Heart left ventricle (tissue), 16 donors: ENCODE results near the gene UNC13C. TPM values are rescaled to one million over a fixed set of nuclear protein-coding genes. Genes with fewer than 3 reads are reported as not detected.
A peak's percentile ranks its signal among the peaks of the same experiment; 100 is the strongest.

ENCODE experiments used
- ATAC-seq, 4 donors: fragments of 200-7000 bp; cut with Tn5 transposase; one replicate each; pipeline ENCODE4 v1.9.1; 2020 to 2022; ENCODE audit warnings: moderate library complexity in 4 of 4, mild to moderate bottlenecking in 3 of 4, moderate number of reproducible peaks in 1 of 4
- DNase-seq, 5 donors: peaks; one replicate each; pipeline ENCODE4 v3.0.0-alpha.2; 2020
- H3K27ac ChIP-seq, 12 donors: fragments of 200-600 bp; sonication (generic) in 4 of 12; one replicate each; pipeline versions ENCODE4 v1.5.0 to v1.8.0; 2016 to 2022; ENCODE audit warnings: mild to moderate bottlenecking in 2 of 12
- H3K27me3 ChIP-seq, 9 donors: fragments of 200-600 bp; sonication (generic) in 2 of 9; one replicate each; pipeline versions ENCODE4 v1.5.1 to v1.8.0; 2016 to 2022; ENCODE audit warnings: mild to moderate bottlenecking in 3 of 9
- H3K36me3 ChIP-seq, 9 donors: fragments of 200-600 bp; sonication (generic) in 2 of 9; one replicate each; pipeline versions ENCODE4 v1.5.0 to v1.8.0; 2018 to 2022; ENCODE audit warnings: mild to moderate bottlenecking in 2 of 9
- H3K4me1 ChIP-seq, 12 donors: fragments of 200-600 bp; sonication (generic) in 4 of 12; one replicate each; pipeline versions ENCODE4 v1.5.0 to v1.8.0; 2016 to 2022; ENCODE audit warnings: mild to moderate bottlenecking in 3 of 12
- H3K4me3 ChIP-seq, 12 donors: fragments of 200-600 bp; sonication (generic) in 4 of 12; one replicate each; pipeline versions ENCODE4 v1.5.0 to v1.8.0; 2017 to 2022; ENCODE audit warnings: mild to moderate bottlenecking in 9 of 12, moderate library complexity in 4 of 12
- H3K9me3 ChIP-seq, 12 donors: fragments of 200-600 bp; sonication (generic) in 4 of 12; one replicate each; pipeline versions ENCODE4 v1.5.0 to v1.8.0; 2016 to 2022; ENCODE audit warnings: mild to moderate bottlenecking in 1 of 12
- CTCF ChIP-seq, 12 donors: fragments of 200-600 bp; sonication (generic) in 4 of 12; IDR thresholded peaks; one replicate each; pipeline versions ENCODE4 v1.5.0 to v1.8.0; 2018 to 2022; ENCODE audit warnings: antibody characterized with exemption in 12 of 12, mild to moderate bottlenecking in 5 of 12
- POLR2A ChIP-seq, 2 donors: fragments of 450-650 bp; IDR thresholded peaks; one replicate each; pipeline ENCODE4 v1.6.1; 2017; ENCODE audit warnings: antibody characterized with exemption in 2 of 2, mild to moderate bottlenecking in 2 of 2, moderate library complexity in 2 of 2
- WGBS, 4 donors: extraction: QIAGEN DNeasy Blood & Tissue Kit in 2 of 4; methylation state at CpG; one replicate each; pipeline versions ENCODE4 v1.1.5 to v1.1.7; 2013 to 2018; 5-methylcytosine and 5-hydroxymethylcytosine counted together
- intact Hi-C, 10 donors: fragments of 100-400 bp; cut with DNase I; formaldehyde crosslinking; loops; one replicate each; pipeline versions ENCODE4 v1.11.1 to v1.14.2; 2022
- polyA plus RNA-seq, 2 donors: library from polyadenylated mRNA; stranded (reverse); fragments of 200-250 nt; gene quantifications; one replicate each; pipeline ENCODE4 v1.2.3, GENCODE V29; 2013
- total RNA-seq, 9 donors: library from RNA; depleted of rRNA in 2 of 9; stranded (reverse); fragments of >200 nt in 2 of 9; fragmentation: NEBNext Ultra II Directional in 3 of 9; extraction: Animal tissue kit (Norgen Biotek cat#: 25700) in 3 of 9; gene quantifications; one replicate each; pipeline versions ENCODE4 v1.1.0 to v1.2.4, GENCODE V29; 2016 to 2023
- donor health status: ischemic (EF 13 %, LVEDD 7.1; RV severe dilation, severe dysfunction).
- donor health status: healthy with polysubstance abuse.
- donor health status: DM: no; HTN: yes; CAD: no.
- donor health status: DM: no; HTN: no; CAD: no.
- donor health status: ischemic (EF 25% LVEDD 6.9; RV normal size, moderate dysfunction).
- donor health status: ischemic (EF 25% LVEDD 5.7; RV mildly dilated, moderate dysfunction).
- donor health status: healthy.
- donor health status: DM: yes; HTN: yes; CAD: no.
- donor health status: ischemic (EF 35%, LVEDD 5.7; RV mildly dilated, moderate dysfunction).
- donor health status: nonischemic (EF 11% LVEDD 7.7; RV severe dilation, severe dysfunction).
- donor health status: DM: yes; HTN: yes; CAD: no.
- donor health status: PGD.
- donor health status: ischemic (EF 29% LVEDD 5.4; RV normal size, mild dysfunction).
- donor health status: nonischemic (EF 23%, LVEDD 6.1; RV moderate dilation, normal function).

Gene UNC13C
- total and polyA plus RNA-seq, 11 donors = 0.07 to 0.71 (median 0.39) TPM; not detected in 5

- intact Hi-C loops = no loop called here
- Histone ChIP-seq H3K4me1 (no peaks in the 10 kb centered on the region), H3K36me3 (no peaks in the 10 kb centered on the region), H3K9me3 (peaks cover 0 to 5% (median 0%) of the 10 kb centered on the region in 12 donors), H3K4me3 (no peak overlapping the region), H3K27ac (no peak overlapping the region), H3K27me3 (no peaks in the 10 kb centered on the region)
- ATAC-seq = no peak
- WGBS, 4 donors = 88 to 100% (median 92%) methylated on average over 1 to 2 of the region's 2 CpGs
- TF ChIP-seq POLR2A (IDR thresholded peaks at IDR 0.05) (no peak), CTCF (IDR thresholded peaks at IDR 0.05) (no peak)
- DNase-seq = no peak
These were observed 395.1 kb downstream of the UNC13C start for GRCh38 chr15:54373332-54373731.

- H3K9me3 ChIP-seq = peaks cover 0 to 5% (median 0%) of the 10 kb centered on the region in 12 donors
- ATAC-seq (no peak), DNase-seq (peak in 1 of 5 donors; percentile 44)
- no peak overlapping the region for H3K4me3 ChIP-seq
- H3K36me3 ChIP-seq = no peaks in the 10 kb centered on the region
- TF ChIP-seq POLR2A (IDR thresholded peaks at IDR 0.05) = no peak
- TF ChIP-seq CTCF (IDR thresholded peaks at IDR 0.05) = no peak
- 80 to 92% (median 84%) methylated on average over 2 to 5 of the region's 5 CpGs for whole genome bisulfite sequencing, 4 donors
- intact Hi-C loops = no loop called here
- no peaks in the 10 kb centered on the region for H3K27me3 ChIP-seq
- H3K27ac ChIP-seq = no peak overlapping the region
- no peaks in the 10 kb centered on the region for H3K4me1 ChIP-seq
These were observed 396.1 kb downstream of the UNC13C start for GRCh38 chr15:54374184-54374952.

- H3K4me1 ChIP-seq = no peaks in the 10 kb centered on the region
- H3K27me3 ChIP-seq = no peaks in the 10 kb centered on the region
- no peak for TF ChIP-seq POLR2A (IDR thresholded peaks at IDR 0.05)
- TF ChIP-seq CTCF (IDR thresholded peaks at IDR 0.05) = no peak
- DNase-seq (no peak), ATAC-seq (no peak)
- intact Hi-C loops = no loop called here
- H3K4me3 ChIP-seq = no peak overlapping the region
- peaks cover 0 to 6% (median 0%) of the 10 kb centered on the region in 12 donors for H3K9me3 ChIP-seq
- no peak overlapping the region for H3K27ac ChIP-seq
- 49 to 68% (median 64%) methylated on average over 1 of the region's 1 CpG for WGBS, 4 donors
- no peaks in the 10 kb centered on the region for H3K36me3 ChIP-seq
These were observed 409.6 kb downstream of the UNC13C start for GRCh38 chr15:54387799-54388198.

GRCh38 chr15:54388746-54389145 is 410.5 kb downstream of the UNC13C start:
- Histone ChIP-seq H3K4me3 (no peak overlapping the region), H3K9me3 (no peaks in the 10 kb centered on the region), H3K4me1 (no peaks in the 10 kb centered on the region), H3K27ac (no peak overlapping the region), H3K27me3 (no peaks in the 10 kb centered on the region), H3K36me3 (no peaks in the 10 kb centered on the region)
- ATAC-seq (no peak), DNase-seq (no peak)
- TF ChIP-seq CTCF (IDR thresholded peaks at IDR 0.05) = no peak
- no peak for TF ChIP-seq POLR2A (IDR thresholded peaks at IDR 0.05)
- 80 to 89% (median 83%) methylated on average over 1 of the region's 1 CpG for WGBS, 4 donors
- intact Hi-C loops = no loop called here
